Stimulated activated CD8-positive, alpha-beta memory T cell treated with anti-CD3 and anti-CD28 coated beads, Interleukin-2, amount 100 ng/mL, for 1 hour (primary cell): ENCODE measurements around the gene NUTM1.
"Not testable (repeated sequence)": the region's sequence is repeated elsewhere in the genome, so short reads cannot be mapped to it uniquely, and the experiment has no call there.

Experiments
- DNase-seq, 2 donors: peaks; one replicate each; pipeline ENCODE4 v3.0.0-alpha.2; 2020; ENCODE audit warnings: low read depth in 2 of 2

NUTM1 gene

GRCh38 chr15:34362047-34362773, 19.1 kb downstream of the NUTM1 start:
- no peak for DNase-seq

DNA sequence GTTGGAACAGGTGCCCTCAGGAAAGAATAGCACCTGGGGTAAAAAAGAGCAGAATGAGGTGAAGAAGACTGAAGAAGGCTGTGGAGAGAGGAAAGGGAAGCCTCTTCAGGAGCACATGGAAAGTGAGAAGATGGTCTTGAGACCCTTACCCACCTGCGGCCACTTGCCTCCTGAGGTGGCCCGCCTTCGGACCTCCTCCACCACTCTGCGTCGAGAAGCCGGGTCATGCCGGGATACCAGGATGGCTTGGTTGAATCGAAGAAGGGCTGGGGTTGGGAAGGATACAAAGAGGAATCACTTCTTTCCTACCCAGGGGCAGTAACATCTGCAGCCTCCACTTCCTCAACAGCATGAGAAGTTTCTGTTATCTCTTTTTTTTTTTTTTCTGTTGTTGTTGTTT, 20.9 kb downstream of the NUTM1 start:
- DNase-seq: no peak

GRCh38 chr15:34365091-34365825, 22.1 kb downstream of the NUTM1 start:
- DNase-seq: no peak

GRCh38 chr15:34365836-34366235, 22.7 kb downstream of the NUTM1 start:
- DNase-seq: no peak

- no peak for DNase-seq
Observed at GRCh38 chr15:34366271-34367065, 23.4 kb downstream of the NUTM1 start.

- peak; percentile 77 to 81 for DNase-seq
Observed at GRCh38 chr15:34367101-34368081, 24.3 kb downstream of the NUTM1 start, which contains the start of gene LPCAT4. Gene LPCAT4 (minus strand): TSS chr15:34367196. CDS start chr15:34367100, 96 bp downstream.

- DNase-seq: no peak
Observed at GRCh38 chr15:34370129-34370528, 27.0 kb downstream of the NUTM1 start.

GRCh38 chr15:34370643-34371042, 27.5 kb downstream of the NUTM1 start:
- DNase-seq: no peak

DNA sequence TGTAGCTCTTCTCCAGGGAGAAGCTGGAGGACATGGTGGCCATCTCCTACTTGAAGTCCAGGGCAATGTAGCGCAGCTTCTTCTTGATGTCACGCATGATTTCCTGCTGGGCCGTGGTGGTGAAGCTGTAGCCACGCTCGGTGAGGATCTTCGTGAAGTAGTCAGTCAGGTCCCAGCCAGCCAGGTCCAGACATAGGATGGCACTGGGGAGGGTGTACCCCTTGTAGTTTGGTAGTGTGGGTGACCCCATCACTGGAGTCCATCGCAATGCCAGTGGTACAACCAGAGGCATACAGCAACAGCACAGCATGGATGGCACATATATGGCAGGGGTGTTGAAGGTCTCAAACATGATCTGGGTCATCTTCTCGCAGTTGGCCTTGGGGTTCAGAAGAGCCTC, 30.8 kb downstream of the NUTM1 start:
- DNase-seq: no peak

- no peak for DNase-seq
Observed at GRCh38 chr15:34374816-34375215, 31.7 kb downstream of the NUTM1 start.

- not testable (repeated sequence) for DNase-seq
Observed at GRCh38 chr15:34375541-34375940, 32.4 kb downstream of the NUTM1 start.

DNA sequence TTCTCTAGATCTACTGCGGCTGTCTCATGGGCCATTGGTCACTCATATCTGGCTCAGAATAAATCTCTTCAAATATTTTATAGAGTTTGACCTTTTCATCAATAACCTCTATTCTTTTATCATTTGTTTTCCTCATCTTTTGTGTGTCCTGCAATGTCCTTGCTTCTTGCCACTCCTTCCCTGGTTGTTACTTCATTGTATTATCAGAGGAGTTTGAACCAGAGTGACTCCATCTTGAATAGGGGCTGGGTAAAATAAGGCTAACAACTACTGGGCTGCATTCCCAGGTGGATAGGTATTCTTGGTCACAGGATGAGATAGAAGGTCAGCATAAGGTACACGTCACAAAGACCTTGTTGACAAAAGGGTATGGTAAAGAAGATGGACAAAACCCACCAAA, 33.7 kb downstream of the NUTM1 start:
- no peak for DNase-seq

GRCh38 chr15:34380491-34380890, 37.4 kb downstream of the NUTM1 start:
- DNase-seq: not testable (repeated sequence)

DNA sequence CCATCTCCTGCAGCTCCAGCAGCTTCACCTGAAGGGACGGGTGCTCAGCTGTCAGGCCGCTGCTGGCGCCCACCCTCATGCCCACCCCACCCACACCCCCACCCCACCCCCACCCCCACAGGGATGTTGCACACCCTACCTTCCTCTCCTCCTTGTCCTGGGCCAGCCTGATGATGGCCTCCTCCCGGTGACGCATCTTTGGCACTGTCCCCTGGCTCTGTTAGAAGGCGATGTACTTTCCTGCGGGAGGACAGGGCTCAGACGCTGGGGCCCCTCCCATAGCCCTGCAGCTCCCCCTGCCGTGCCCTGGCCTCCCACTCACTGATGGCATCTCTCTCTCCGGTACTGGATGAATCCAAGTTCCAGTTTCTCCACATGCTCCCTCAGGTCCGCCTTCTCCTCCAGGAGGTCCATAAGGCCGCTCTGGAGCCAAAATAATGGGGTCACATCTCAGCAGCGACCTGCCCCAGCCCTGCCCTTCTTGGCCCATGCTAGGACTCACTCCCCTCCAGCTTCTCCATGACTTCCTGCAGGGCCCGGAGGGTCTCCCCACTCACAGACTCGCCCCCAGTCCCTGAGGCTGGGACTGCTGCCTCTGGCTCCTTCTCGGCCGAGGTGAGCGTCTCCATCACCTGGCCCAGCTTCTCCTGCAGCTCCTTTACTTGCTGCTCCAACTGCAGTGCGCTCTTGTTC, 38.9 kb downstream of the NUTM1 start:
- DNase-seq: not testable (repeated sequence)

- DNase-seq: not testable (repeated sequence)
Observed at GRCh38 chr15:34389594-34390086, 46.5 kb downstream of the NUTM1 start.

DNA sequence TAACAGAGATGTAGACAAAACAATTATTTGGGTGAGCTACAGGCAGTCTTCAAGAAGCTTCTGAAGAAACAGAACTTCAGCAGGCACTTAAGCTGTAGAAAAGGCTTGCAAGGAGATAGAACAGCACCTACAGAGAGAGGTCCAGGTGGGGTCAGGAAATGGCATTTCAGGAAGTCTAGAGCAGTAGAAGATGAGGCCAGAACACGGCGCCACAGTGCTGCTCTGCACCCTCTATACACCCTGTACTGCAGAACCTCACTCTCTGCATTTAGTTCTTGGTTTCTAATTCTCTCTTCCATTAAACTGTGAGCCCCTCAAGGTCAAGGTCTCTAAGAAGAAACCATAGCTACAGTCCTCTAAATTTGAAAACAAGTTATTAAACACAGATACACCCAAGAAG, 49.9 kb downstream of the NUTM1 start:
- DNase-seq: not testable (repeated sequence)

DNA sequence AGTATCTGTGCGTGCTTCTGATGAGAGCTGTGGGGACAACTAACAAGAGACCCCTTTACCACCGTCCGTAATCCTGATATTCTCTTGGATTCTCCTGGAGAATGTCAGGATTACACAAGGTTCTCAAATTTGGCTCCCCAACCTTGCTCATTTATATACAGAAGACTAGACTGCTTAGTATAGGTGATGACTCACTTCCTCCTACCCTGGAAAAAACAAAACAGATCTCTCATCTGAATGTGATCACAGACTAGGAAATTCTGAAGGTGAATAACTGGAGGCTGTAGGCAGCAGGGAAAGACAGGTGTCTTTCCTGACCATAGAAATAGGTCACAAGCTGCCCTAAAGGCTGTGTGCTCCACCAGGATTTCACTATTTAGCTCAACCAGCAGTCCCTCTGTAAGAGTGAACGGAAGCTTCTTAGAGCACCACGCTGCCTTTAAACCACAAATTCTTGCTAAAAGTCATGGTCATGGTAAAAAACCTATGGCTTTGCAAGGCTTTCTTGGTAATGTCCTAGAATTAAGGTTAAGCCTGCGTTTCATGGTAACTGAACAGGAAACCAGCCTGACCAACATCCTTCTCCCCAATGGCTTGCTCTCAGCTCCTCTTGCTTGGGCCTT, 54.6 kb downstream of the NUTM1 start:
- not testable (repeated sequence) for DNase-seq

DNA sequence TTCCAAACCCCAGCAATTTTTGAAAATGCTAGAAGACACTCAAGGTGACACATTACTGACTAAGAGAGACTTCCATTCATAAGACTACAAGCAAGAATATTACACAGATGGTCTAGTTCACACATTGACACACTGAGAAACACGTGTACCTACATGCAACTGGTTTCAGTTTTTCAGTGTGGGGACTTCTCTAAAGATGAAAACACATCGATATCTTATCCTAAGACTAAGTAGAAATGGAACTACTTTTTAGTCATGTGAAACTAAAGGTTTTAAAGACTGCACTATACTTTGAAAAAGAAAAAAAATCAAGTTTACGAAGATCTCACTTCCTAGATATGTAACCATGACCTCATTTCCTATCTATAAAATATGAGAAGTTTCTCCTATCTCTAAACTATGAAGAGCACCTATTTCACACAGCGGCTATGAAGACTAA, 60.1 kb downstream of the NUTM1 start:
- DNase-seq: not testable (repeated sequence)

- not testable (repeated sequence) for DNase-seq
Observed at GRCh38 chr15:34403899-34404298, 60.8 kb downstream of the NUTM1 start.
